ENCODE measurements around the gene CREBRF. TPM values are rescaled to one million over a fixed set of nuclear protein-coding genes. Genes with fewer than 3 reads are reported as not detected.
"Not testable (repeated sequence)": the region's sequence is repeated elsewhere in the genome, so short reads cannot be mapped to it uniquely, and the experiment has no call there.

Gene CREBRF
- total RNA-seq, 1 donor from 2014 or later: 10.0 TPM

- FAIRE-seq: no peak
Measured at GRCh38 chr5:173016598-173017046, 39.5 kb upstream of the CREBRF start.

GRCh38 chr5:173017087-173017486, 39.1 kb upstream of the CREBRF start:
- peak overlapping the region; percentile 40 for H3K27ac ChIP-seq (ENCODE audit: low read depth, low read length)
- H3K9me3 Mint-ChIP-seq (ENCODE audit: unreplicated experiment); H3K27me3 Mint-ChIP-seq (ENCODE audit: low read depth, unreplicated experiment); H3K4me3 ChIP-seq (ENCODE audit: insufficient read depth, low read depth, low read length); DNase-seq (ENCODE audit: low read depth); FAIRE-seq; H3K36me3 ChIP-seq (ENCODE audit: insufficient read depth, low read length); H3K4me3 Mint-ChIP-seq (ENCODE audit: unreplicated experiment); H3K9me3 ChIP-seq (ENCODE audit: insufficient read depth, low read depth, low read length); H2AFZ ChIP-seq (ENCODE audit: low read depth, low read length); H3K27me3 ChIP-seq (ENCODE audit: insufficient read depth, low read length): not testable (repeated sequence)
- H3K27ac Mint-ChIP-seq (ENCODE audit: unreplicated experiment): peak overlapping the region; percentile 74
- H3K4me1 ChIP-seq (ENCODE audit: insufficient read depth, low read length): peaks cover 11% of the 10 kb centered on the region
- H3K79me2 ChIP-seq (ENCODE audit: insufficient read depth, low read length): peaks cover 72% of the 10 kb centered on the region
- H3K36me3 Mint-ChIP-seq (ENCODE audit: low read depth, unreplicated experiment): peaks cover 14% of the 10 kb centered on the region
- peak overlapping the region; percentile 12 for H3K9ac ChIP-seq (ENCODE audit: low read length)
- peaks cover 69% of the 10 kb centered on the region for H4K20me1 ChIP-seq (ENCODE audit: insufficient read depth, low read length)
- peak overlapping the region; percentile 42 for H3K4me2 ChIP-seq (ENCODE audit: low read length)
- peaks cover 17% of the 10 kb centered on the region for H3K4me1 Mint-ChIP-seq (ENCODE audit: low read depth, unreplicated experiment)

More at GRCh38 chr5:173016598-173017046, 39.5 kb upstream of the CREBRF start:
- no peaks in the 10 kb centered on the region for H3K9me3 Mint-ChIP-seq (ENCODE audit: unreplicated experiment)
- H3K79me2 ChIP-seq (ENCODE audit: insufficient read depth, low read length): peaks cover 73% of the 10 kb centered on the region
- H3K4me1 Mint-ChIP-seq (ENCODE audit: low read depth, unreplicated experiment): peaks cover 20% of the 10 kb centered on the region
- H3K36me3 Mint-ChIP-seq (ENCODE audit: low read depth, unreplicated experiment): peaks cover 12% of the 10 kb centered on the region
- H3K4me3 Mint-ChIP-seq (ENCODE audit: unreplicated experiment): no peak overlapping the region
- peak overlapping the region; percentile 12 for H3K9ac ChIP-seq (ENCODE audit: low read length)
- no peak for TF ChIP-seq EZH2 (IDR thresholded peaks at IDR 0.05; ENCODE audit: insufficient read depth, low read length)
- no peak for TF ChIP-seq CTCF (IDR thresholded peaks at IDR 0.05; ENCODE audit: insufficient read depth, low read depth, low read length)
- no peak overlapping the region for H3K4me3 ChIP-seq (ENCODE audit: insufficient read depth, low read depth, low read length)
- no peaks in the 10 kb centered on the region for H3K27me3 ChIP-seq (ENCODE audit: insufficient read depth, low read length)
- peaks cover 5% of the 10 kb centered on the region for H3K36me3 ChIP-seq (ENCODE audit: insufficient read depth, low read length)
- H2AFZ ChIP-seq (ENCODE audit: low read depth, low read length): no peak overlapping the region
- H3K4me1 ChIP-seq (ENCODE audit: insufficient read depth, low read length): peaks cover 11% of the 10 kb centered on the region
- no peaks in the 10 kb centered on the region for H3K27me3 Mint-ChIP-seq (ENCODE audit: low read depth, unreplicated experiment)
- no peaks in the 10 kb centered on the region for H3K9me3 ChIP-seq (ENCODE audit: insufficient read depth, low read depth, low read length)
- H4K20me1 ChIP-seq (ENCODE audit: insufficient read depth, low read length): peaks cover 68% of the 10 kb centered on the region
- H3K4me2 ChIP-seq (ENCODE audit: low read length): peak overlapping the region; percentile 42
- peak overlapping the region; percentile 40 for H3K27ac ChIP-seq (ENCODE audit: low read depth, low read length)
- peak; percentile 86 for DNase-seq (ENCODE audit: low read depth)
- H3K27ac Mint-ChIP-seq (ENCODE audit: unreplicated experiment): peak overlapping the region; percentile 74

GRCh38 chr5:173018358-173018757, 37.8 kb upstream of the CREBRF start:
- peaks cover 63% of the 10 kb centered on the region for H4K20me1 ChIP-seq (ENCODE audit: insufficient read depth, low read length)
- no peak overlapping the region for H3K4me3 ChIP-seq (ENCODE audit: insufficient read depth, low read depth, low read length)
- no peaks in the 10 kb centered on the region for H3K27me3 ChIP-seq (ENCODE audit: insufficient read depth, low read length)
- peaks cover 11% of the 10 kb centered on the region for H3K4me1 ChIP-seq (ENCODE audit: insufficient read depth, low read length)
- Mint-ChIP-seq H3K4me1 (ENCODE audit: low read depth, unreplicated experiment) (peaks cover 18% of the 10 kb centered on the region), H3K27me3 (ENCODE audit: low read depth, unreplicated experiment) (no peaks in the 10 kb centered on the region), H3K9me3 (ENCODE audit: unreplicated experiment) (no peaks in the 10 kb centered on the region), H3K36me3 (ENCODE audit: low read depth, unreplicated experiment) (peaks cover 16% of the 10 kb centered on the region), H3K4me3 (ENCODE audit: unreplicated experiment) (no peak overlapping the region), H3K27ac (ENCODE audit: unreplicated experiment) (no peak overlapping the region)
- peaks cover 5% of the 10 kb centered on the region for H3K36me3 ChIP-seq (ENCODE audit: insufficient read depth, low read length)
- no peak overlapping the region for H3K4me2 ChIP-seq (ENCODE audit: low read length)
- no peak overlapping the region for H3K9ac ChIP-seq (ENCODE audit: low read length)
- no peaks in the 10 kb centered on the region for H3K9me3 ChIP-seq (ENCODE audit: insufficient read depth, low read depth, low read length)
- no peak overlapping the region for H3K27ac ChIP-seq (ENCODE audit: low read depth, low read length)
- no peak overlapping the region for H2AFZ ChIP-seq (ENCODE audit: low read depth, low read length)
- H3K79me2 ChIP-seq (ENCODE audit: insufficient read depth, low read length): peaks cover 73% of the 10 kb centered on the region
- no peak for FAIRE-seq
- no peak for TF ChIP-seq CTCF (IDR thresholded peaks at IDR 0.05; ENCODE audit: insufficient read depth, low read depth, low read length)
- no peak for DNase-seq (ENCODE audit: low read depth)
